Coronary artery (tissue), 2 donors: Measurements from ENCODE around the gene ARL14EP.

Experiments
- DNase-seq: peaks from one replicate; pipeline ENCODE4 v3.0.0-alpha.2; 2017; ENCODE audit warnings: low spot score
- H3K27ac ChIP-seq, 2 donors: fragments of 200-600 bp; sonication (generic); one replicate each; pipeline ENCODE4 v1.5.1; 2016 to 2019
- H3K4me3 ChIP-seq: fragments of 200-600 bp; sonication (generic); 2 replicates; pipeline ENCODE4 v1.5.1; 2016; ENCODE audit warnings: mild to moderate bottlenecking, moderate library complexity
- CTCF ChIP-seq: fragments of 200-600 bp; sonication (generic); IDR thresholded peaks from one replicate; pipeline ENCODE4 v1.5.1; 2019; ENCODE audit warnings: antibody characterized with exemption

ARL14EP gene

GRCh38 chr11:30285416-30286121, 37.3 kb upstream of the ARL14EP start:
- TF ChIP-seq CTCF: no peak
- DNase-seq: no peak
- Histone ChIP-seq H3K27ac (no peak overlapping the region), H3K4me3 (no peak overlapping the region)

- H3K27ac ChIP-seq: no peak overlapping the region
- DNase-seq: no peak
- TF ChIP-seq CTCF: no peak
Measured at GRCh38 chr11:30291331-30291730, 31.6 kb upstream of the ARL14EP start.

GRCh38 chr11:30292545-30292944, 30.4 kb upstream of the ARL14EP start:
- no peak for TF ChIP-seq CTCF
- Histone ChIP-seq H3K27ac (no peak overlapping the region), H3K4me3 (no peak overlapping the region)
- DNase-seq: no peak

More at GRCh38 chr11:30291331-30291730, 31.6 kb upstream of the ARL14EP start:
- H3K4me3 ChIP-seq: no peak overlapping the region

GRCh38 chr11:30295178-30295885, 27.6 kb upstream of the ARL14EP start:
- no peak for TF ChIP-seq CTCF
- no peak for DNase-seq
- Histone ChIP-seq H3K4me3 (no peak overlapping the region), H3K27ac (no peak overlapping the region)

GRCh38 chr11:30304620-30305019, 18.3 kb upstream of the ARL14EP start:
- no peak for TF ChIP-seq CTCF
- H3K27ac ChIP-seq: no peak overlapping the region
- H3K4me3 ChIP-seq: no peak overlapping the region
- no peak for DNase-seq

- no peak for DNase-seq
- Histone ChIP-seq H3K4me3 (no peak overlapping the region), H3K27ac (no peak overlapping the region)
- TF ChIP-seq CTCF: no peak
Measured at GRCh38 chr11:30310623-30311022, 12.3 kb upstream of the ARL14EP start.

- DNase-seq: no peak
- TF ChIP-seq CTCF: no peak
- Histone ChIP-seq H3K4me3 (no peak overlapping the region), H3K27ac (no peak overlapping the region)
Measured at GRCh38 chr11:30311189-30311588, 11.7 kb upstream of the ARL14EP start.
